Common myeloid progenitor, CD34-positive (primary cell): ENCODE measurements around the gene NFIA.

Source experiments
- CTCF ChIA-PET: fragments of 350-600 bp; sonication (Branson Sonifier 250); formaldehyde crosslinking; loops from one replicate; lab custom pipeline; 2021; ENCODE audit warnings: antibody characterized with exemption; lab: Charles Lee
- POLR2A ChIA-PET: fragments of 350-600 bp; sonication (Branson Sonifier 250); formaldehyde crosslinking; loops from one replicate; lab custom pipeline; 2021; ENCODE audit warnings: antibody characterized with exemption; lab: Charles Lee
- DNase-seq, 3 donors: peaks; one replicate each; pipeline versions ENCODE4 v3.0.0 to v3.0.0-alpha.2; 2013
- H3K27ac ChIP-seq, 2 experiments: 1 replicate in 1 of 2; 2 replicates in 1 of 2; pipeline ENCODE4 v1.7.0; 2013; ENCODE audit warnings: inconsistent platforms in 2 of 2, low read length in 2 of 2, mild to moderate bottlenecking in 2 of 2, low read depth in 1 of 2, moderate library complexity in 1 of 2; ENCODE audit not compliant: severe bottlenecking in 2 of 2, insufficient read depth in 1 of 2, poor library complexity in 1 of 2
- H3K27me3 ChIP-seq, 5 experiments: replicated peaks in 2 of 5; 1 replicate in 3 of 5; 2 replicates in 2 of 5; pipeline versions ENCODE4 v1.6.1 to v1.7.0; 2013; ENCODE audit warnings: low read length in 4 of 5, mild to moderate bottlenecking in 2 of 5, moderate library complexity in 2 of 5, inconsistent platforms in 1 of 5; ENCODE audit not compliant: insufficient read depth in 5 of 5, control insufficient read depth in 4 of 5
- H3K36me3 ChIP-seq, 4 experiments: 1 replicate in 2 of 4; 2 replicates in 2 of 4; pipeline versions ENCODE4 v1.6.1 to v1.7.0; 2013; ENCODE audit warnings: low read length in 3 of 4, control low read depth in 1 of 4, mild to moderate bottlenecking in 1 of 4; ENCODE audit not compliant: control insufficient read depth in 4 of 4, insufficient read depth in 4 of 4
- H3K4me1 ChIP-seq, 4 experiments: 1 replicate in 3 of 4; 2 replicates in 1 of 4; pipeline versions ENCODE4 v1.6.1 to v1.7.1; 2013; ENCODE audit warnings: low read length in 3 of 4, mild to moderate bottlenecking in 3 of 4, control low read depth in 1 of 4, inconsistent platforms in 1 of 4, moderate library complexity in 1 of 4; ENCODE audit not compliant: control insufficient read depth in 4 of 4, insufficient read depth in 4 of 4; ENCODE audit errors: control extremely low read depth in 1 of 4
- H3K4me3 ChIP-seq, 7 experiments: 1 replicate in 4 of 7; 2 replicates in 3 of 7; pipeline versions ENCODE4 v1.5.1 to v1.7.0; 2013; ENCODE audit warnings: mild to moderate bottlenecking in 7 of 7, low read length in 6 of 7, moderate library complexity in 6 of 7, inconsistent platforms in 2 of 7, low read depth in 2 of 7, control low read depth in 1 of 7; ENCODE audit not compliant: insufficient read depth in 4 of 7, control insufficient read depth in 1 of 7; ENCODE audit errors: extremely low read depth in 1 of 7
- H3K9me3 ChIP-seq, 5 experiments: 1 replicate in 4 of 5; 2 replicates in 1 of 5; pipeline versions ENCODE4 v1.6.1 to v1.7.1; 2013; ENCODE audit warnings: low read length in 4 of 5, mild to moderate bottlenecking in 2 of 5, inconsistent platforms in 1 of 5, low read depth in 1 of 5, moderate library complexity in 1 of 5; ENCODE audit not compliant: control insufficient read depth in 4 of 5, insufficient read depth in 2 of 5; ENCODE audit errors: control extremely low read depth in 1 of 5
- WGBS: methylation state at CpG from one replicate; pipeline ENCODE4 v1.1.5; 2013; ENCODE audit not compliant: insufficient coverage; 5-methylcytosine and 5-hydroxymethylcytosine counted together

Gene NFIA

DNA sequence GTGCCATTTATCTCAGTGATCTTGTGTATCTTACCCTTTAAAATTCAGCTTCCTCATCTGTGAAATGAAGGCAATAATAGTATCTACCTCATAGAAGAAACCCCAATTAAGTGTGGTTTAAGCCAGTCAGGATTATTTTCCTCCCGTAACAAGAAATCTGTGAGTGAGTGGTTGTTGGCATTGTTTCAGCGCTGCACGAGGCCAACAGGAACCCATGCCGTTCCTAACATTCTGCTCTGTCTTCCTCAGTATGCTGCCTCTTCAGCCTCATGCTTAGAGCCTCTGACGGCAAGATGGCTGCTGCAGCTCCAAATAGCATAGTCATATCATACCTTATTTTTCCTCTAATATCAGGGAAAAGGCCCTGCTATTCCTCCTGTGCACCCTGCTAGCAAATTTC, 352.9 kb downstream of the NFIA start:
- H3K9me3 ChIP-seq = no peaks in the 10 kb centered on the region
- ChIA-PET CTCF (interaction anchor here (0.8 to 2.1 kb wide), 5 partner anchors 11 to 500 kb away, joined by 3 to 5 read pairs (median 3); no protein-coding TSS in a partner anchor), POLR2A (interaction anchor here (0.6 kb wide), 2 partner anchors 12 to 171 kb away, joined by 3 to 4 read pairs; no protein-coding TSS in a partner anchor)
- H3K27ac ChIP-seq = no peak overlapping the region
- WGBS = 25% methylated on average over 2 of the region's 5 CpGs
- no peaks in the 10 kb centered on the region for H3K27me3 ChIP-seq
- peak in 2 of 3 donors; percentile 33 to 40 for DNase-seq
- H3K4me1 ChIP-seq = peaks cover 8 to 25% (median 11%) of the 10 kb centered on the region in 4 experiments
- no peaks in the 10 kb centered on the region for H3K36me3 ChIP-seq
- H3K4me3 ChIP-seq = no peak overlapping the region

DNA sequence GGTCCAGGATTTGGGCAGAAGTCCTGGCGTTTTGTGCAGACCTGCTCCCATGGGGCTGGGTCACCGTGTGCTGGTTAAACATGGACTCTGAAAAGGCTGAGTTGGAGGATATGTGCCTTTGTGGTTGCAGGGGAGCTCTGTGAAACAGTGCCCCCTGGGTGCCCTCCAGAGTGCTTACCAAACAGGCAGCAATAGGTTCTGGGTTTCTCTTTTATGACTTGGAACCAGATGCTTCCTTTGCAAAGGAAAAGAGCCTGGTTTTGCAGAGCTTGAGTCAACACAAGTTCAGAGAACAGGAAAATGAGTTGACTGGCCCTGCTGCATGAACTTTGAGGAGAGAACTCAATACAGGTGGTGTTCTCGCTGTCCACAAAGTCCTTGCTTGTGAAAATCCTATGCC, 353.7 kb downstream of the NFIA start:
- peak; percentile 55 to 78 (median 69) for DNase-seq
- WGBS = 15% methylated on average over 3 of the region's 3 CpGs
- Histone ChIP-seq H3K9me3 (no peaks in the 10 kb centered on the region), H3K27me3 (no peaks in the 10 kb centered on the region), H3K36me3 (no peaks in the 10 kb centered on the region), H3K4me3 (no peak overlapping the region), H3K4me1 (peaks cover 8 to 25% (median 11%) of the 10 kb centered on the region in 4 experiments), H3K27ac (no peak overlapping the region)
- ChIA-PET CTCF (interaction anchor here (0.8 to 2.1 kb wide), 4 partner anchors 9 to 501 kb away, joined by 3 to 5 read pairs (median 4); no protein-coding TSS in a partner anchor), POLR2A (interaction anchor here (0.6 kb wide), 1 partner anchor 13 kb away, joined by 4 read pairs; no protein-coding TSS in a partner anchor)

- Histone ChIP-seq H3K4me3 (no peak overlapping the region), H3K4me1 (peaks cover 8 to 25% (median 11%) of the 10 kb centered on the region in 4 experiments), H3K9me3 (no peaks in the 10 kb centered on the region), H3K27me3 (no peaks in the 10 kb centered on the region), H3K27ac (no peak overlapping the region), H3K36me3 (no peaks in the 10 kb centered on the region)
- DNase-seq = no peak
- WGBS = 57% methylated on average over 2 of the region's 5 CpGs
- ChIA-PET CTCF (interaction anchor here (0.6 to 2.1 kb wide), 7 partner anchors 9 to 173 kb away, joined by 3 to 5 read pairs (median 3); no protein-coding TSS in a partner anchor), POLR2A (no interaction called here)
These were observed 354.2 kb downstream of the NFIA start for GRCh38 chr1:61436491-61437120.

DNA sequence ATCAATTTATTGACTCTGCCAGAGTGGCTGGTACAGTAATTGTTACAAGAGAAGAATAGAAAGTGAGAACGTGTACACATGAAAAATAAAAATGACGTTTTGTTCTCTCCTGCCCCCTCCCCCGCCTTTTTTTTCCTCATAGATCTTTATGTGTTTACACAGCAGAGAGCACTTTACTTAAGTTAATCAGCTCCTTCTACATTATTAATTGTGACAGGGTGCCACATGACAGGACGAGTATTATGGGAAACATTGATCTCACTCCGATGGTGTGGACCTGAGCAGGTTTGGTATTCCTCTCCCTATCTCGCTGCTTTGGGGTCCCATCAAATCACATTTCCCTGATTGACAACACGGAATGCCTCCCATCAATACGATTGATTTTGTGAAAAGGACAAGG, 356.9 kb downstream of the NFIA start:
- POLR2A ChIA-PET = interaction anchor here (0.5 kb wide), 1 partner anchor 21 kb away, joined by 3 read pairs; no protein-coding TSS in a partner anchor
- WGBS = 96% methylated on average over 5 of the region's 8 CpGs
- no peaks in the 10 kb centered on the region for H3K36me3 ChIP-seq
- H3K27me3 ChIP-seq = no peaks in the 10 kb centered on the region
- H3K4me3 ChIP-seq = no peak overlapping the region
- no peak overlapping the region for H3K27ac ChIP-seq
- CTCF ChIA-PET = interaction anchor here (1.0 kb wide), 1 partner anchor 19 kb away, joined by 3 read pairs; no protein-coding TSS in a partner anchor
- DNase-seq = no peak
- H3K4me1 ChIP-seq = peaks cover 8 to 34% (median 13%) of the 10 kb centered on the region in 4 experiments
- no peaks in the 10 kb centered on the region for H3K9me3 ChIP-seq

GRCh38 chr1:61441723-61442262, 359.4 kb downstream of the NFIA start:
- Histone ChIP-seq H3K9me3 (no peaks in the 10 kb centered on the region), H3K36me3 (no peaks in the 10 kb centered on the region), H3K27me3 (no peaks in the 10 kb centered on the region), H3K4me1 (peaks cover 0 to 19% (median 6%) of the 10 kb centered on the region in 4 experiments), H3K27ac (no peak overlapping the region), H3K4me3 (no peak overlapping the region)
- ChIA-PET POLR2A (no interaction called here), CTCF (no interaction called here)
- no peak for DNase-seq
- WGBS = 98% methylated on average over 7 of the region's 11 CpGs

- Histone ChIP-seq H3K4me1 (peaks cover 0 to 16% (median 3%) of the 10 kb centered on the region in 4 experiments), H3K27me3 (no peaks in the 10 kb centered on the region), H3K36me3 (no peaks in the 10 kb centered on the region), H3K27ac (no peak overlapping the region), H3K9me3 (no peaks in the 10 kb centered on the region), H3K4me3 (no peak overlapping the region)
- DNase-seq = no peak
- no CpG with 5 or more reads among the region's 2 CpGs for WGBS
- CTCF ChIA-PET = interaction anchor here (1.4 kb wide), 1 partner anchor 9 kb away, joined by 5 read pairs; no protein-coding TSS in a partner anchor
- POLR2A ChIA-PET = no interaction called here
These were observed 360.2 kb downstream of the NFIA start for GRCh38 chr1:61442544-61442943.

- no peak overlapping the region for H3K4me3 ChIP-seq
- 87% methylated on average over 2 of the region's 5 CpGs for WGBS
- no peaks in the 10 kb centered on the region for H3K9me3 ChIP-seq
- H3K27ac ChIP-seq = no peak overlapping the region
- ChIA-PET POLR2A (no interaction called here), CTCF (interaction anchor here (0.7 kb wide), 1 partner anchor 35 kb away, joined by 3 read pairs; no protein-coding TSS in a partner anchor)
- no peaks in the 10 kb centered on the region for H3K36me3 ChIP-seq
- peaks cover 0 to 16% (median 3%) of the 10 kb centered on the region in 4 experiments for H3K4me1 ChIP-seq
- DNase-seq = no peak
- no peaks in the 10 kb centered on the region for H3K27me3 ChIP-seq
These were observed 361.9 kb downstream of the NFIA start for GRCh38 chr1:61444288-61444687.
